ENCODE results near the gene PPM1B.

- TF ChIP-seq CTCF (IDR thresholded peaks at IDR 0.05; ENCODE audit: borderline replicate concordance, extremely low read depth, low read length, poor library complexity, severe bottlenecking) (no peak), EZH2 (IDR thresholded peaks at IDR 0.05; ENCODE audit: borderline replicate concordance, low read depth, low read length, severe bottlenecking) (no peak)
Measured at GRCh38 chr2:44210362-44210761, 41.7 kb downstream of the PPM1B start.

Measured in DND-41 (cell line).